Right hindlimb (tissue), 1 donor: ENCODE measurements around the gene PPARA.
"Not testable (repeated sequence)": the region's sequence is repeated elsewhere in the genome, so short reads cannot be mapped to it uniquely, and the experiment has no call there.

Source experiments
- DNase-seq: peaks from one replicate; pipeline ENCODE4 v3.0.0-alpha.2; 2018

PPARA gene

DNA sequence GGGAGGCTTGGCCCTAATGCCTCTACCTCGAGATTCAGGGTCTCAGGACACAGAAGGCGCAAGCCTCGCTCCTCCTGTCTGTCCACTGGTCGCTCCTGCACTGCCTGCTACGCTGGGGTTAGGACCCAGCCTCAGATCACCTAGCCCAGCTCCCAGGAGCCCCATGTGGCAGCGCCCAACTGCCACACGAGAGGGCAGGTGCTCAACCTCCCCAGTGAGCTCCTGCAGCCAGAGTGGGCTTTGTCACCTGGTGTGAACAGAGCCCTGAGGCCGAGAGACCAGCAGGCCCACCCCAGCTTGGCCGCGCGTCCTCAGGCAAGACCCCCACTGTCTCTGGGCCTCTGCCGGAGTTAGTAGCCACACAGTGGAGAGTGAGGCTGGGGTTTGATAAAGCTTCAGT, 21.7 kb upstream of the PPARA start:
- no peak for DNase-seq

DNA sequence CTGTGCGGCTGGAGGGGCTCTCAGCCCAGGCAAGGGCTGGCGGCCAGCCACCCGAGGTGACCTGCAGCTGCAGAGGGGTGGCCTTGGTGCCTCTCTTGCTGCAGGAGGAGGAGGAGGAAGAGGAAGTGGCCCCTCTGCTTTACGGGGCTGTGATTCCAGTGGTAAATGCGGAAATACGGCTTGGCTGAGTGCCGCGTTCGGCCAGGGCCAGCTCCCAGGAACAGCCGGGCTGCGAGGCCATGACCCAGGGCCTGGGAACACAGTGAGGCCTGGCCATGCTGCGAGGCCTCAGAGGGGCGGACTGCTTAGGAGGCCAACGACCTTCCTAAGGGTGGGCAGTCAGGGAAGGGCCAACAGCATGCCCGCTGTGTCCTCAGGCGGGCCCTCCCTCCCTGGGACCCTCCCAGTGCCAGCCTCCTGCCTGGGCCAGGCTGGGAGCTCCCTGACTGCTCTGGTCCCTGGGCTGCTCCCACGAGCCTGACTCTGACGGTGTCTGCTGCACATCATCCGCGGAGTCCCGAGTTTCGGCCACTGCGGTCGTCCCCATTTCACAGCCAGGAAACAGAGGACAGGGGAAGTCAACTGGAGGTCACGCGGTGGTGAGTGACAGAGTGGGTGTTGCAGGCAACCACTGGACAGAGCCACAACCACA, 20.8 kb upstream of the PPARA start:
- peak; percentile 57 for DNase-seq

DNA sequence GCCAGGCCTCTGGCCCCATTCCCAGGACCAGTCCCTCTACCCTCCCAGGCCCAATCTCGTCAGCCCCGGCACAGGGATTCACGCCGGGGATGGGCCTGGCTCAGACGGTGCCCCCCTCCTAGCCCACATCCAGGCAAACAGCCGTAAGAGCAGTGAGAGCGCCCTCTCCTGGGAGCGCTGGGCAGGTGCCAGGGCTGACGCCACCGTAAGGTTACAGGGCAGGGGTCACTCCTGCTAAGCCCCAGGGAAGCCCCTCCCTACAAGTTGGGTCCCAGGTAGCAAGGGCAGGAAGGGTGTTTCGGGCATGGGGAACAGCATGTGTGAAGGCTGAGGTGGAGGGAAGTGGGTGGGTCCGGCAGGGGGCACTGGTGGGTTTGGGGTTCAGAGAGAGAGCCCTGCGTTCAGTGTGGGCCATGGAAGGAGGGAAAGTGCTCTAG, 19.2 kb upstream of the PPARA start:
- no peak for DNase-seq

DNA sequence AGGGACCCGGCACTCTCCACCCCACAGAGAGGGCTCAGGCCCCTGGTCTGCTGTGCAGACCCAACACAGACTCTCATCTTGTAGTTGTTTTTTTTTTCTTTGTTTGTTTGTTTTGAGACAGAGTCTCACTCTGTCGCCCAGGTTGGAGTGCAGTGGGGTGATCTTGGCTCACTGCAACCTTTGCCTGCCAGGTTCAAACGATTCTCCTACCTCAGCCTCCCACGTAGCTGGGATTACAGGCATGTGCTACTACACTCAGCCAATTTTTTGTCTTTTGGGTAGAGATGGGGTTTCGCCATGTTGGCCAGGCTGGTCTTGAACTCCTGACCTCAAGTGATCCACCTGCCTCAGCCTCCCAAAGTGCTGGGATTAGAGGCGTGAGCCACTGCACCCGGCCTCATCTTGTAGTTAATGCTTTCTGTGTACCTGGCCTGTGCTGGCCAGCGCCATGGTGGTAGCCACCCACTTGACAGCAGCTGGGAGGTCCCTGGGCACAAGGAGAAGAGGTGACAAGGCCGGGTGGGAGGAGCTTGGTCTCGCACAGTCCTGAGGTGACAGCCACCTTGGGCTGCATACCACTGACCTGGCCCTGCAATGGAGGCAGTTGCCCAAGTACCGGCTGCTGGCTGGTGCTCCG, 18.0 kb upstream of the PPARA start:
- not testable (repeated sequence) for DNase-seq

DNA sequence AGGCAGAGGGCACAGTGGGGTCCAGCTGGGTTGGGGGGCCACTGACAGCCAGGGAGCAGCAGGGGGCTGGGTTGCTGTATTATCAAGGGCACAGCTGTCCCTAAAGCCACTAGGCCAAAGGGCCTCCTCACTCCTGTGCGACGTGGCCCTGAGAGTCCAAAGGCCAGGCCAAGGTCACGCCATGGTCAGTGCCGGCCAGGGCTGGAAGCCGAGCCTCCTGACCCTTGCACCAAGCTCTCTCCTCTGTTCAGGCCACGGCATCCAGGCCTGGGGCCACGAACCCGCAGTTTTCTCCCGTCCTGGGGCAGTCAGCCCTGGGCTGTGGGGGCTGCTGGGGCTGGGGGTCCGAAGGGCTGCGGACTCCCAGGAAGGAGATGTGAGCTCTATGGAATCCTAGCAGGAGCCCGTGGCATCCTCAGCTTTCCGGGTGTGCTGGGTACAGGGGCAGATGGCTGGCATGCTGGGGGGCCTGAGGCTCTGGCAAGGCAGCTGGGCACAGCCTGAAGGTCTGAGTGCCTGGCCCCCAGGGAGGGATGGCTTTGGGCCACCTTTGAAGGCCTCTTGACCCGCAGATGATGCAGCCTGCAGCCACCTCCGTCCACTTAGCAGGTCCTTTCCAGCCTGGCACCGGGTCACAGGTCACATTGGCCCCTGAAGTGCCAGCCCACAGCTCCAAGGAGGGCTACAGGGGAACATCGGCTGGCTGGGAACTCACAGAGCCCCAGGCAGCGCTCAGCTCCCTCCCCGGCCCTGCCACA, 17.3 kb upstream of the PPARA start:
- no peak for DNase-seq

DNA sequence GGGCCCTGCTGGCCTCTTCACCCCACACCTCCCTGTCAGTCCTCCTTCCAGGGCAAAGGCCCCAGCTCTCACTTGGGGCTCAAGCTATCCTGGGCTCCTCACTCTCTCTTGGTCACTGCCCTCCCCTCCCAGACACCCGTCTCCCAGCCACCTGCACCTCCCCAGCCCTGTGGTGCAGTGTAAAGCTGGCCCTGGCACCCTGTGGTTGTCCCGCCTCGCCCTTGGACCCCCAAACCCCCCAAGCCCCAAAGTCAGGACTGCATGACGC, 16.8 kb upstream of the PPARA start:
- DNase-seq: no peak

DNA sequence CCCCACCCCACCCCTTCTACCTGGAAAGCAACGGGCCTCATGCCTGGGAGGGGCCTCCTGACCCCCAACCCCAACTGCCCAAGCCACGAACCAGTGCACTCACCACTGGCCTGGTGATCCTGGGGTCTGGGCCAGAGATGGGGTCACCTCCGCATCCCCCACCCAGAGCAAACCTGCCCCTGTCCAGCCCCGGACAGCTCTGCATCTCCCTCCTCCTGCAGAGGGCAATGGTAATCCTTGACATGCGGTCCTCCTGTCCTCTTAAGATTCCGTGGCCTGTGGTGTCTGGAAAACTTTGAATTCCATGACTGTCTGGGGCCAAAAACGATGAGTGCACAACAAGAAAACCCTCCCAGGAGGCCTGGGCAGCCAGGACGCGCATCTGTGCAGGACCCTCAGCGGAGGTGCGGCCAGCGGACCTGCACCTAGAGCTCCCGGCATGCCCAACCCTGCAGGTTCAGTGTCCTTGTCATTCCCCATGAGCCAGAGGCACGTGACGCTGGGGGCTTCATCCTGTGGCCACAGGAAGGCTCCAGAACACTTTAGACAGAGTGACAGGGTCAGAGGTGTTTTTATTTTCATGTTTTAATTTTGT, 16.1 kb upstream of the PPARA start:
- peak; percentile 12 for DNase-seq

DNA sequence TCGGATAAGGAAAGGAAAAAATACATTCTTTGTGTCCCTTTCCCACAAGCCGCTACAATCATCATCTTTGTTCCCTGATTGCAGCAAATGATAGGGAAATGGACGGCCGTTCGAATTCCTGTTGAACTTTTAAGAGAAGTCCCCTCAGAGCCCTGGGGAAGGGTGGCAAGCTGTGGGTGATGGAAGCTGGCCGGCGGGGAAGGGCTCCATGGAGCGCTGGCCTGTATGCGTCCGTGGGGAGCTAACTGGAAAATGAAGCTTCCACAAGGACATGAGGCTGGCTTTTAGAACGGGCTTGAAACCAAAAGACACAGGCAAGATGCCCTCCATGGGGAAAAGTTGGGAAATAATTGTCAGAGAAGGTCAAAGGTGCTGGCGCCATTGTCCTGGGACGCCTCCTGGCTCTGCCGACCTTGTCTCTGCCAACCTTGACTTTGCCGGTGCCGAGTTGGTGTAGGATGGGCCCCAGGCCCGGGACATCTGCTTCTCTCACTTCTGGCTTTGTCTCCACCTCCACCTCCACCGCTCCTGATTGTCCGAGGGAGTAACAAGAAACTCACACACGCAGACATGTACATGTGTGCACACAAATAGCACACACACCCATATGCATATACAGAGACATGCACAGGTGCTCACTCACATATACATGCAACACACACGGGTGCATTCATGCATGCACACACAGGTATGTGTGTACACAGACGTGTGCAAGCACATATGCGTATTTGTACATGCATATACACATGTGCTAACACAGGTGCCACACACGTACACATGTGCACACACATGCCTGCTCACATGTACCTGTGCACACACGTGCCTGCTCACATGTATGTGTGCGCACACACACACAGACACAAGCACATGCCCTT, 14.5 kb upstream of the PPARA start:
- peak; percentile 8 for DNase-seq

DNA sequence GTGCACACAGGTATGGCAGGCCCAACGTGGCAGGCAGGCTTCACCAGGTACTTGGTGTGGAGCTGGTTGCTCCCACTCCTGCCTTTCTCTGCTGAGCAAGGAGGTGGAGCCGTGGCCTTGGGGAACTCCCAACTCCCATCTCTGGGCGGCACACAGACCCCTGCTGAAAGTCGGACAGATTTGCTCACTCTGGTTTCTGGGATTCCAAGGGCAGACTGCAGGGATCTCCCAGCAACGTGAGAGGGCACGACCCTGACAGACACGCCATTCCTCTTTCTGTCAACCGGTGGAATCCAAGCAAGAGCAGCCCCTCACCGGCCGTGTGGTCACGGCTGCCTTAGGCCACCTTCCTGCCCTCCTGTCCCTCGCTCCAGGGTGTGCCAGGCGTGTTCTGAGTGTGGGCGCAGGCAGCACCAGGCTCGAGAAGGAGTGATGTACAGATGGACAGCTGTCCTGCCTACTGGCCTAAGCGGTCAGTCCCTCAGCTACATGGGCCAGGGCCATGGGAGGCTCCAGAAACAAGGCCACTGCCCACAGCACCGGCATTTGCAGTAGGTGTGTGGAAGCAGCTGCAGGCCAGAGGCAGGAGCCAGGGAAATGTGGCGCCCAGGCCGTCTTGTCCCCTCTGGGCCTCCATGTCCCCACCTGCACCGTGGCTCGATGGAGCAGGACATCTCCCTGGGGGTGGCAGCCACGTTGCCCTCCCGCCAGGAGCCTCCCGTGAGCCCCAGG, 13.7 kb upstream of the PPARA start:
- DNase-seq: peak; percentile 6

DNA sequence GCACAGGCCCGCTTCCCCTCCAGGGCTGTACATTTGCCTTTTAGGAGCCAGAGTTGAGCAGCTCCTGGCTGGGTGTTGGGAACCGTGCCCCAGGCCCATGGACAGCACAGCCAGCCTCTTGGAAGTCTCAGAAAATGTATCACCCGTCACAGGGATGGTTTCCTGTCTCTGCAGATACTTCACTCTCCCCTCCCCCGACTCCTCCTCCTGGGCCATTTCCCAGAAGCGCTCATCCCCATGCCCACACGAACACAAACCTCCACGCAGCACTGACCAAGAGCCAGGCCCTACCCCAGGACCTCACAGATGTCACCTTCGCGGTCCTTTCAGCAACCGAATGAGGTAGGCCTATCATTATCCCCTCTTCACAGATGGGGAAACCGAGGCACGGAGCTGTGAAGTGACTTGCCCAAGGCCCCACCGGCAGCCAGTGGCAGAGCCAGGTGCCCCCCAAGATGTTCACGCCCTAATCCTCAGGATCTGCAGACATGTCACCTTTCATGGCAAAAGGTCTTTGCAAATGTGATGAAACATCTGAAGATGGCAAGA, 13.0 kb upstream of the PPARA start:
- no peak for DNase-seq

DNA sequence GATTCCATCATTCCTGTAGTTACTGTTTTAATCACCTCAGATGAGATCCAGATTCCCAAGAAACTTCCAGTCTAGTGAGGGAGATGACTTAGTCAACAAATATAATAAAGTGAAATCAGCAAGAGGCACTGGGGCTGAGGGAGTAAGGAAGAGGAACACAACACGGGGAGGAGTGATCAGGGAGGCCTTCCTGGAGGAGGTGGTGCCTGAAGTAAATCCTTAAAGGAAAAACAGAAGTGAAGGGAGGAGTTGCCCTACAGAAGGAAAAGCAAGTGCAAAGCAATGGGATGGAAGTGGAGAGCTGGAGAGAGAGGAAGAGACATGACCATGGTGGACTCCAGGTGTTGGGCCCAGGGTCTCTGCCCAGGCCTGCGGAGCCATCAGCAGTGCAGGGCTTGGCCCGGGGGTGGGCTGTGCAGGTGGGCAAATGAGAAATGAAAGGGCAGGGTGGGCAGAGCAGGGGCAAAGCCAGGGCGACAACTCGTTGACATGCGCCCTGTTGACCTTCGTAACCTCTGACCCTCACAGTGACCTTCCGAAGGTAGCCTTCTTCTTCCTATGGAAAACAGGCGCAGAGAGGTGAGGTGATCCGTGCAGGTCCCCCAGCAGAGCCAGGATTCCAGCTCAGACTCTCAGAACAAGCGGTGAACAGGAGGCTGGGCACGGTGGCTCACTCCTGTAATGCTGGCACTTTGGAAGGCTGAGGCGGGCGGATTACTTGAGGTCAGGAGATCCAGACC, 12.1 kb upstream of the PPARA start:
- no peak for DNase-seq

DNA sequence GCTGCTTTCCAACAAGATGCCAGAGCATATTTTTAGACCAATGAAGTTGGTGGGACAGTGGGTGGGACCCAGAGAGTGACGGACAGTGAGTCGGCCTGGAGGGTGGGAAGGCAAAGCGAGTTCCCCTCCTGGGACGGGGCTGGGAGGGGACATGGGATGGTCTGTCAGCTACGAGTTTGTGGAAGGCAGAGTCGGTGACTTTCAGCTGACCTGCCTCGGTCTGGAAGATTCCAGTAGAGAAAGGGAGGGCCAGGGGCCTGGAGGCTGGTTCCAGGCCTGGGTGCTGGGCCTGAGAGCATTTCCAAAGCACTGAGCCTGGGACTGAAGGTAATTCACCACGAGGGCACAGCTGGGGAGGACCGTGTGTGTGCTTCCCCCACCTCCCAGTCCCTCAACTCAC, 10.9 kb upstream of the PPARA start:
- not testable (repeated sequence) for DNase-seq

DNA sequence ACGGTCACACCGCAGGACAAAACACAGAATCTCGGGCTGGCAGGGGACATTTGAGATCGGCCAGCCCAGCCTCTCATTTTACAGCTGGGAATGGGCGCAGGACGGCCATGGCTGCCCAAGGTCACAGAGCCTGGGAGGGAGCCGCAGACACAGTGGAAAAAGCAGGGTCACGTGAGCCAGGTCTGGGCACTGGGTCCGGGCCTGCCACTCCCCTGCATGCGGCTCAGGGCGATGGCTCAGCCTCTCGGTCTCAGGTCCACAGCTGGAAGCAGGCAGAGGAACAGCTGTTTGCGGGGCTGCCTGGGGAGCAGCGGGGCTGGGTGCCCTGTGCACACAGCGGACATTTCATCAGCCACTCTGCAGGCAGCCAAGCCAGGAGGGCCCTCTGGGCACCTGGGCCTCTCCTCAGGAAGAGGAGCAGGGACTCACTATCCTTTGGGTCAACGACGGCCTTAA, 10.4 kb upstream of the PPARA start:
- DNase-seq: peak; percentile 58

DNA sequence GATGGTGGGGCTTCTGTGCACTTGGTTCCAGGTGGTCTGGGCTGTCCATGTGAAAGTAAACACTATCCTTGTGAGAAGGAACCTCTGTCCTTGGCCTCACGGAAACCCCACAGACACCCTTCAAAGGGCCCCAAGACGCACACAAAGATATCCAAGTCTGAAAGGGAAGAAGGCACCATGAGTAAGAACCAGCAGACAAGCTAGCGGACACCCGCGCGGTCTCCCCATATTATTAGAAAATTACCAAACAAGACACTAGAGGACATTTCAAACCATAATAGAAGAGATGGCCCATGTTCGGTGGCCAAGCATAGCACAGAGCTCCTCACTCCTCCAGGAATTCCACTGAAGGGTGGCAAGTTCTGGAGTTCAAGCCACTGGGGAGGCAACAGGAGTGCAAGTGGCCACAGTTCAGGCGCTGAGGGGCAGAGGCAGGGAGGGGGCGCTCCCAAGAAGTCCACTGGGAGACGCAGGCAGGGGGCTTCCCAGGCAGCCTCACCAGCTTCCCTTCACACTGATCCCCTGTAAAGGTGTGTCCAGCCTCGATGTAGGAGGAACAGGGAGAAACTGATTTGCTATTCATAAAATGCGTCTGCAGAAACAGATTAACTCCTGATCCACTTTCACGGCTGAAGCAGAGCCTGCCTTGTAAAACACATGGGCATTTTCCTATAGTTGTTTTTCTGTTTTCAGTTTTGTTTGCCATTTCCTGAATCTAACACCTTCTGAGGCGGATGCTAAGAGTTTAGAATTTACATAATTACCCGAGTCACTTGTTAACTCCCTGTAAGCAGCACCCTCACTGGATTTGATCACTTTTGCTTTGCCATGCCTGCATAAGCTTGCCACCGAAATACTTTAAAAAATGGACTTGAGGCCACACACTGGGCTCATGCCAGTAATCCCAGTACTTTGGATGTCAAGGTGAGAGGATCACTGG, 9.1 kb upstream of the PPARA start:
- DNase-seq: no peak

DNA sequence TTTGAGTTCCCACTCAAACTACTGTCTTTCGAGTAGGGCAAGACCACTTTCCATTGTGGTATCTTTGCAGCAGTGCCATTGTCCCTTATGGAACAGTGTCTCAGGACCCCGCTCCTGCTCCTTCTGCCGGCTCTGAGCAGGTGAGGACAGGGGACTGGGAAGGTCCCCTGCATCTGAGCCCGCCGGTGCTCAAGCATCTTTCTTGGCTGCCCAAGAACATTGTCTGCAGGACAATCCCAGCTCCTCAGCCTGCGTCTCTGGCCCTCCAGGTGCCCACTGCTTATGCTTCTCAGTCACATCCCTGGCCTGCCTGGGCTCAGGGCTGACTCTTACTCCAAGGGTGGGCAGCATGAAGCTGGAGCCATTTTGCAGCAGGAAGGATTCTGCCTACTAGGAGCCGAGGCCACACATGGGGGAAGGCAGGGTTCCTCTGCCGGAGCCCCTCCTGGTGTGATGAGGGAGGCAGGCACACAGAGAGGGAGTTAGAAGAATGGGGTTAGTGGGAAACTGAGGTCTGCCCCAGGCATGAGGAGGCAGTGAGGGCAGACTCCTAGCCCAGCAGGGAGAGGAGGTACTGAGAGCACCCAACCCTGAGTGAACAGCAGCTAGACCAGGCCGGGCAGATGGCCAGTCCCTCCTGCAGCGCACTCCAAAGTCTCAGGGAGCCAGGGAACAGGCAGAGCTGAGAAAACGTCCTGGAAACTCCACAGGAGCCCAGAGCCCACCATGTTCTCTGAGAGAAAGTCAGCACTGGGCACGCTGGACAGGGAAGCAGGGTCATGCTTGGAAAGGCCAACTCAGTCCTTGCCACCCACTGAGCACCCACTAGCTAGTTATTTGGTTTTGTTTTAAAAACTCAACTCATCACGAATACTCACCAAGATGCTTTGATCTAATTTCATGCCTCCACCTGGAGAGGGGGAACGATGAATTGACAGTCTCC, 7.5 kb upstream of the PPARA start:
- DNase-seq: no peak

DNA sequence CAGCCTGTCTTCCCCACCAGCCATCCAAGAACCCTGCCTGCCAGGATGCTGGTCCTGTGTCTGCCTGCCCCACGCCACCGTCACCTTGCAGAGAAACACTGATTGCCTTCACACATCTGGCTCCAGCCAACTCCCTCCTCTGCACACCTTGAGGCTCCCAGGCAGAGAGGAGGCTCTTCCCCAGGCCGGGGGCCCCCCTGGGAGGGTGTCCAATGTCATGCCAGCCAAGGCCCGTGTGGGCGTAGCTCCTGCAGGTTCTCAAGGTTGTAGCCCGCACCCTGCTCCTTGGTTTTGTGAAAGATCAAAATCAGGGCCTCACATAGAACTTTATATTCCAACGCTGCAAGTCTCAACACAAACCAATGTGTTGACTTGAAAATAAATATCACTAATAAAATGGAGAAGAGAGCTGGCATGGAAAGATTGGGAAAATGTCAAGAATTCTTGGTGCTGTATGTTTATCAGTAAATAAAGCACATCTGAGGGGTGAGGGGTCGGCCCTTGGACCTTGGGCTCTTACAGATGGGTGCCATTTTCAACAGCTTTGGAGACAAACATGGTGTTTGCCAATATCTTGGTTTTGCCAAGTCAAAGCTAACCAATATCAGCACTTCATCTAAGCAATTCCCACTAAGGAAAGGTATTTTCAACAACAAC, 6.7 kb upstream of the PPARA start:
- no peak for DNase-seq

DNA sequence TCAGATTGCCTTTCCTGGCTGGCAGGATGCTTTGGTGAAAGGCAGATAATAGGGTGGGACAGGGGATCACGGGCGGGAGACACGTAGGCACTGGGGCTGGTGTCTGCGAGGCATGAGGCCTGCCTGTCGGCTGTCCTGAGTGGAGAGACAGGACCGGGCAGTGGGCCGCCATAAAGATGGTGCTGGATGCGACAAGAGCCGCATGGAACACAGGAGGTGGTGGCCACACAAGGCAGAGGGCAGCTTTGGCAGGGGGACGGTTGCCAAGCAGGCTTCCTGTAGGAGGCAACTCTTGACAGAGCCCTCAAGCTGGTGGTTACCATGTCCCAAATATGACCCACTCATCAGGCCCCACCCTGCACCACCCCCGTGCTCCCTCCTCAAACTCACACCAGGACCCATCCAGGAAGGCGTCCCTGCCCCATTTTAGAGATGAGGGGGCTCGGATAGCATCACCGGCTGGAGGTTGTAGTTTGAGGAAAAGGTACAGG, 4.9 kb upstream of the PPARA start:
- DNase-seq: no peak

DNA sequence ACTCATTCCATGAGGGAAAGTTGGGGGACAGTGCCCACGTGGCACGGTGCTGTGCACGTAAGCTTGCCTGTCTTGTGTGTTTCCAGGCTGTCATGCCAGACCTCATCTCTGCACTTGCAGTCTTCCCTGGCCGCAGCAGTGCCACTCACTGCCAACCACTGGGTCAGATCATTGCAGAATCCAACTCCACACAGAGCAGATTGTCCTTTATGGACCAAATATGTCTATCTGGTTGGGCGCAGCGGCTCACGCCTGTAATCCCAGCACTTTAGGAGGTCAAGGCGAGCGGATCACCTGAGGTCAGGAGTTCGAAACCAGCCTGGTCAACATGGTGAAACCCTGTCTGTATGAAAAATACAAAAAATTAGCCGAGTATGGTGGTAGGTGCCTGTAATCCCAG, 4.4 kb upstream of the PPARA start:
- DNase-seq: no peak
